Liver (tissue), 3 donors: ENCODE data around the gene KIN.

Experiments
- ATF3 ChIP-seq: IDR thresholded peaks from 2 replicates; pipeline ENCODE4 v1.6.1; 2016; ENCODE audit warnings: antibody characterized with exemption
- CTCF ChIP-seq: fragments of 150-350 bp; IDR thresholded peaks from 2 replicates; pipeline ENCODE4 v1.5.1; 2017; ENCODE audit warnings: improper control_type of control experiment, low read depth, low read length; ENCODE audit not compliant: missing input control
- EGR1 ChIP-seq, 2 donors: IDR thresholded peaks; 2 replicates each; pipeline ENCODE4 v1.6.1; 2016 to 2018; ENCODE audit warnings: antibody characterized with exemption in 2 of 2, low read depth in 2 of 2
- GABPA ChIP-seq, 2 donors: IDR thresholded peaks in 1 of 2; conservative IDR thresholded peaks in 1 of 2; 2 replicates each; pipeline ENCODE4 v1.6.1; 2016; ENCODE audit warnings: antibody characterized with exemption in 2 of 2, mild to moderate bottlenecking in 1 of 2, moderate library complexity in 1 of 2
- HNF4A ChIP-seq, 2 donors: conservative IDR thresholded peaks; 2 replicates each; pipeline ENCODE4 v1.6.1; 2016; ENCODE audit warnings: antibody characterized with exemption in 2 of 2, mild to moderate bottlenecking in 2 of 2
- JUND ChIP-seq, 2 donors: IDR thresholded peaks; 2 replicates each; pipeline ENCODE4 v1.6.1; 2016; ENCODE audit warnings: antibody characterized with exemption in 2 of 2
- MAX ChIP-seq: IDR thresholded peaks from 2 replicates; pipeline ENCODE4 v1.6.1; 2016; ENCODE audit warnings: antibody characterized with exemption
- RAD21 ChIP-seq, 2 donors: IDR thresholded peaks; 2 replicates each; pipeline ENCODE4 v1.6.1; 2016; ENCODE audit warnings: antibody characterized with exemption in 2 of 2, mild to moderate bottlenecking in 2 of 2
- REST ChIP-seq: IDR thresholded peaks from 2 replicates; pipeline ENCODE4 v1.6.1; 2016; ENCODE audit warnings: antibody characterized with exemption, mild to moderate bottlenecking
- RXRA ChIP-seq, 2 donors: IDR thresholded peaks; 2 replicates each; pipeline ENCODE4 v1.6.1; 2017 to 2018; ENCODE audit warnings: antibody characterized with exemption in 2 of 2, mild to moderate bottlenecking in 1 of 2
- SP1 ChIP-seq: IDR thresholded peaks from 2 replicates; pipeline ENCODE4 v1.6.1; 2018; ENCODE audit warnings: antibody characterized with exemption, mild to moderate bottlenecking
- TAF1 ChIP-seq: conservative IDR thresholded peaks from 2 replicates; pipeline ENCODE4 v1.6.1; 2016; ENCODE audit warnings: antibody characterized with exemption, mild to moderate bottlenecking
- YY1 ChIP-seq: IDR thresholded peaks from 2 replicates; pipeline ENCODE4 v1.6.1; 2016; ENCODE audit warnings: antibody characterized with exemption, mild to moderate bottlenecking
- ZBTB33 ChIP-seq: IDR thresholded peaks from 2 replicates; pipeline ENCODE4 v1.6.1; 2016; ENCODE audit warnings: antibody characterized with exemption
- donor health status: healthy.
- donor health status: healthy.

GRCh38 chr10:7789390-7789789 is 1.6 kb upstream of the KIN start:
- TF ChIP-seq CTCF = no peak
- no peak for TF ChIP-seq TAF1
- no peak for TF ChIP-seq MAX
- TF ChIP-seq RAD21 (IDR thresholded peaks at IDR 0.05) = no peak
- no peak for TF ChIP-seq ATF3
- no peak for TF ChIP-seq EGR1 (IDR thresholded peaks at IDR 0.05; ENCODE audit: low read depth in 2 of 2)
- TF ChIP-seq SP1 = no peak
- TF ChIP-seq YY1 = no peak
- no peak for TF ChIP-seq RXRA (IDR thresholded peaks at IDR 0.05)
- no peak for TF ChIP-seq REST
- no peak for TF ChIP-seq JUND (IDR thresholded peaks at IDR 0.05)
- no peak for TF ChIP-seq GABPA (IDR thresholded peaks at IDR 0.05 in 1 of 2, conservative IDR thresholded peaks at IDR 0.05 in 1 of 2)
- TF ChIP-seq HNF4A (conservative IDR thresholded peaks at IDR 0.05) = no peak
- no peak for TF ChIP-seq ZBTB33
